Adrenal gland (tissue), 12 donors: ENCODE measurements around the gene RBM34. TPM values are rescaled to one million over a fixed set of nuclear protein-coding genes. Genes with fewer than 3 reads are reported as not detected.

Experiments
- DNase-seq, 7 donors: peaks; one replicate each; pipeline ENCODE4 v3.0.0-alpha.2; 2019 to 2020
- H3K27ac ChIP-seq, 5 donors: fragments of 200-600 bp; sonication (generic) in 4 of 5; 1 replicate in 3 of 5; 2 replicates in 2 of 5; pipeline versions ENCODE4 v1.5.1 to v1.8.0; 2016 to 2020; ENCODE audit warnings: mild to moderate bottlenecking in 1 of 5
- H3K27me3 ChIP-seq: fragments of 200-600 bp; 2 replicates; pipeline ENCODE4 v1.8.0; 2021
- H3K36me3 ChIP-seq, 2 donors: fragments of 200-600 bp; replicated peaks in 1 of 2; 1 replicate in 1 of 2; 2 replicates in 1 of 2; pipeline versions ENCODE4 v1.5.1 to v1.8.0; 2018 to 2022
- H3K4me1 ChIP-seq, 2 donors: fragments of 200-600 bp; replicated peaks in 1 of 2; 1 replicate in 1 of 2; 2 replicates in 1 of 2; pipeline versions ENCODE4 v1.5.1 to v1.8.0; 2018 to 2021
- H3K4me3 ChIP-seq, 4 donors: fragments of 200-600 bp; sonication (generic) in 3 of 4; one replicate each; pipeline ENCODE4 v1.5.1; 2016 to 2018
- H3K9me3 ChIP-seq, 3 donors: fragments of 200-600 bp; sonication (generic) in 1 of 3; replicated peaks in 1 of 3; 1 replicate in 2 of 3; 2 replicates in 1 of 3; pipeline versions ENCODE4 v1.5.1 to v1.8.0; 2016 to 2021
- CTCF ChIP-seq, 6 experiments: fragments of 450-650 bp in 4 of 6; fragments of 200-600 bp in 2 of 6; sonication (generic) in 1 of 6; IDR thresholded peaks; 1 replicate in 5 of 6; 2 replicates in 1 of 6; pipeline versions ENCODE4 v1.5.1 to v1.8.0; 2016 to 2021; ENCODE audit warnings: antibody characterized with exemption in 6 of 6, mild to moderate bottlenecking in 2 of 6, moderate library complexity in 1 of 6
- POLR2A ChIP-seq, 2 donors: fragments of 450-650 bp; IDR thresholded peaks; one replicate each; pipeline ENCODE4 v1.6.1; 2017; ENCODE audit warnings: antibody characterized with exemption in 2 of 2, mild to moderate bottlenecking in 2 of 2, moderate library complexity in 1 of 2
- WGBS, 4 donors: extraction: QIAGEN DNeasy Blood & Tissue Kit in 2 of 4; methylation state at CpG; one replicate each; pipeline versions ENCODE4 v1.1.5 to v1.1.7; 2013 to 2017; 5-methylcytosine and 5-hydroxymethylcytosine counted together
- intact Hi-C, 2 donors: fragments of 100-400 bp; cut with DNase I; formaldehyde crosslinking; loops; one replicate each; pipeline versions ENCODE4 v1.14.1 to v1.15.0; 2022 to 2023
- polyA plus RNA-seq, 3 donors: library from polyadenylated mRNA; stranded (reverse); fragments of 200-250 nt in 2 of 3; fragments of 350-450 nt in 1 of 3; fragmentation: Illumina TruSeq in 1 of 3; extraction: RNeasy Lipid Tissue Mini Kit (QIAGEN cat#74804) in 1 of 3; gene quantifications; one replicate each; pipeline ENCODE4 v1.2.3, GENCODE V29; 2013 to 2014
- total RNA-seq, 9 donors: library from RNA; depleted of rRNA in 4 of 9; stranded (reverse); fragments of >200 nt in 4 of 9; fragments of 120-200 nt in 1 of 9; fragmentation: NEBNext Ultra II Directional in 1 of 9; extraction: Animal tissue kit (Norgen Biotek cat#: 25700) in 1 of 9; gene quantifications; one replicate each; pipeline versions ENCODE4 v1.1.0 to v1.2.4, GENCODE V29; 2013 to 2023
- donor health status: healthy with polysubstance abuse.
- donor health status: Bipolar disorder and iron deficiency.
- donor health status: DM: yes; HTN: yes; CAD: no.
- donor health status: DM: no; HTN: no; CAD: no.
- donor health status: DM: no; HTN: no; CAD: no.
- donor health status: DM: yes; HTN: yes; CAD: no.

RBM34 gene
- total and polyA plus RNA-seq, 12 donors = 16.6 to 181 (median 63.2) TPM

- no peaks in the 10 kb centered on the region for H3K9me3 ChIP-seq
- H3K27me3 ChIP-seq = no peaks in the 10 kb centered on the region
- peaks cover 0 to 61% of the 10 kb centered on the region in 2 donors for H3K36me3 ChIP-seq
- no peak for DNase-seq
- TF ChIP-seq CTCF (IDR thresholded peaks at IDR 0.05) = no peak
- TF ChIP-seq POLR2A (IDR thresholded peaks at IDR 0.05) = no peak
- WGBS, 4 donors = 92 to 94% (median 94%) methylated on average over 6 of the region's 6 CpGs
- intact Hi-C loops = no loop called here
- no peak overlapping the region for H3K4me3 ChIP-seq
- no peak overlapping the region for H3K27ac ChIP-seq
- no peaks in the 10 kb centered on the region for H3K4me1 ChIP-seq
Observed at GRCh38 chr1:235145639-235146038, 15.4 kb downstream of the RBM34 start.

- 76 to 98% (median 89%) methylated on average over 4 of the region's 4 CpGs for WGBS, 4 donors
- Histone ChIP-seq H3K36me3 (peaks cover 0 to 60% of the 10 kb centered on the region in 2 donors), H3K27me3 (no peaks in the 10 kb centered on the region), H3K4me1 (no peaks in the 10 kb centered on the region), H3K27ac (no peak overlapping the region), H3K9me3 (no peaks in the 10 kb centered on the region), H3K4me3 (no peak overlapping the region)
- intact Hi-C loops = no loop called here
- no peak for DNase-seq
- TF ChIP-seq CTCF (IDR thresholded peaks at IDR 0.05) (no peak), POLR2A (IDR thresholded peaks at IDR 0.05) (no peak)
Observed at GRCh38 chr1:235142991-235143390, 18.1 kb downstream of the RBM34 start.

GRCh38 chr1:235139315-235139714 lies 21.7 kb downstream of the RBM34 start:
- H3K36me3 ChIP-seq = peaks cover 0 to 64% of the 10 kb centered on the region in 2 donors
- TF ChIP-seq CTCF (IDR thresholded peaks at IDR 0.05) = no peak
- TF ChIP-seq POLR2A (IDR thresholded peaks at IDR 0.05) = no peak
- H3K4me3 ChIP-seq = no peak overlapping the region
- intact Hi-C loops = no loop called here
- WGBS, 4 donors = 95 to 99% (median 97%) methylated on average over 5 of the region's 5 CpGs
- no peaks in the 10 kb centered on the region for H3K4me1 ChIP-seq
- no peaks in the 10 kb centered on the region for H3K27me3 ChIP-seq
- no peak overlapping the region for H3K27ac ChIP-seq
- DNase-seq = no peak
- H3K9me3 ChIP-seq = no peaks in the 10 kb centered on the region

GRCh38 chr1:235138821-235139220 lies 22.2 kb downstream of the RBM34 start:
- Histone ChIP-seq H3K4me3 (no peak overlapping the region), H3K27ac (no peak overlapping the region), H3K4me1 (no peaks in the 10 kb centered on the region), H3K36me3 (peaks cover 0 to 69% of the 10 kb centered on the region in 2 donors), H3K27me3 (no peaks in the 10 kb centered on the region), H3K9me3 (no peaks in the 10 kb centered on the region)
- DNase-seq = no peak
- intact Hi-C loops = no loop called here
- 72 to 76% (median 73%) methylated on average over 2 of the region's 2 CpGs for WGBS, 4 donors
- no peak for TF ChIP-seq POLR2A (IDR thresholded peaks at IDR 0.05)
- no peak for TF ChIP-seq CTCF (IDR thresholded peaks at IDR 0.05)
